DOHH2 (cell line): ENCODE measurements around the gene FBXO33.

ENCODE experiments used
- H3F3A ChIP-seq: fragments of 200-600 bp; sonication (generic), shearing (Covaris generic); 2 replicates; pipeline ENCODE4 v1.6.0; 2016; ENCODE audit warnings: antibody characterized with exemption, mild to moderate bottlenecking; ENCODE audit not compliant: control insufficient read depth, insufficient read depth
- H3K27ac ChIP-seq: fragments of 200-600 bp; sonication (generic); 2 replicates; pipeline ENCODE4 v1.5.1; 2014; ENCODE audit warnings: low read depth, mild to moderate bottlenecking, low read length, moderate library complexity
- H3K27me3 ChIP-seq: fragments of 200-600 bp; sonication (generic); 2 replicates; pipeline ENCODE4 v1.6.1; 2014; ENCODE audit warnings: mild to moderate bottlenecking, low read length, mixed read lengths; ENCODE audit not compliant: control insufficient read depth
- H3K36me3 ChIP-seq: fragments of 200-600 bp; sonication (generic); 2 replicates; pipeline ENCODE4 v1.6.1; 2014; ENCODE audit warnings: mild to moderate bottlenecking, low read length, moderate library complexity, mixed read lengths; ENCODE audit not compliant: control insufficient read depth
- H3K4me1 ChIP-seq: fragments of 200-600 bp; sonication (generic); 2 replicates; pipeline ENCODE4 v1.6.1; 2014; ENCODE audit warnings: mild to moderate bottlenecking, low read length, mixed read lengths; ENCODE audit not compliant: control insufficient read depth
- H3K4me2 ChIP-seq: fragments of 200-600 bp; sonication (generic); 2 replicates; pipeline ENCODE4 v1.6.0; 2014; ENCODE audit warnings: mild to moderate bottlenecking, low read length, moderate library complexity
- H3K4me3 ChIP-seq: fragments of 200-600 bp; sonication (generic); 2 replicates; pipeline ENCODE4 v1.5.1; 2014; ENCODE audit warnings: mild to moderate bottlenecking, low read length, mixed read lengths
- H3K79me2 ChIP-seq: fragments of 200-600 bp; sonication (generic); 2 replicates; pipeline ENCODE4 v1.6.1; 2014; ENCODE audit warnings: mild to moderate bottlenecking, low read length, mixed read lengths; ENCODE audit not compliant: control insufficient read depth
- H3K9me2 ChIP-seq: fragments of 200-600 bp; sonication (generic); replicated peaks from 2 replicates; pipeline ENCODE4 v1.6.1; 2014; ENCODE audit warnings: mild to moderate bottlenecking, low read length, mixed read lengths; ENCODE audit not compliant: control insufficient read depth
- H3K9me3 ChIP-seq: fragments of 200-600 bp; sonication (generic); 2 replicates; pipeline ENCODE4 v1.6.1; 2014; ENCODE audit warnings: antibody characterized with exemption, low read length, mixed read lengths; ENCODE audit not compliant: control insufficient read depth, insufficient read depth
- H4K20me1 ChIP-seq: fragments of 200-600 bp; sonication (generic); 2 replicates; pipeline ENCODE4 v1.6.0; 2014; ENCODE audit warnings: low read depth, mild to moderate bottlenecking, antibody characterized with exemption, low read length, moderate library complexity; ENCODE audit not compliant: control insufficient read depth, insufficient read depth
- EZH2phosphoT487 ChIP-seq: fragments of 200-600 bp; sonication (generic); IDR thresholded peaks from 2 replicates; pipeline ENCODE4 v1.6.1; 2017; ENCODE audit warnings: borderline replicate concordance, mild to moderate bottlenecking, antibody characterized with exemption, low read length, moderate library complexity, mixed read lengths
- TF ChIP-seq, protein P1 (sequence below): fragments of 200-600 bp; sonication (generic); IDR thresholded peaks from one replicate; pipeline ENCODE4 v1.5.1; 2014; ENCODE audit warnings: antibody characterized with exemption, mild to moderate bottlenecking, low read depth, low read length; ENCODE audit not compliant: poor library complexity, severe bottlenecking

The FBXO33 gene

DNA sequence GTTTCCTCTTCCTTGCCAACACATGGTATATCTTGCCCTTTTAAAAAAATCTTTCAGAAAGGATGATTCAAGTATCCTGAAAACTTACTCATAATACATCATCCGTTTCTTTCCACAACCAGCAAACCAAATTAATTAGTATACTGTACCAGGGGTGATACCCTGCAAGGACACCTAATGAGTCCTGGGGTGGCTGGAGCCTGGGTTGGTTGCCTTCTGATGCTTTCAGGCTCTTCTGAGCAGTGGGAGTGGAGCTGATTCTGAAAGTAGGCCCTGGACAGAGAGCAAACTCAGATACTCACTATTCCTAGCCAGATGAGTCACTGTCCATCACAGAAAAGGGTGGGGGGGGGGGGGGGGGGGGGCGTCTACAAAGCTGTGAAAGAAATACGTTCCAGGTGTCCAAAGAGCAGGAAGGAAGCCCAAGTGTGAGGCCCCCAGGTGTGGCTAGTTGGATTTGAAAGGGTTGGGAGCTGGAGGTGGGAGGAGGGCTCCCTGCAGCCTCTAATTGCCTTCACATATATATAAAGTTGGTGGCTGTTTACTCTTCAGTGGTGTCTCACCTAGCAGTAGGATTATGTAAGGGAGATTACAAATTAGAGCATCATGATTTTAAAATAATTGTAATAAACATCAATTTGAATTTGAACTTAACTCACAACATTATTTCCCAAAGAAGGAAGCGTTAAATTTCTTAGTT is 36.5 kb downstream of the FBXO33 start:
- Histone ChIP-seq H3K27me3 (no peaks in the 10 kb centered on the region), H3K4me2 (no peak overlapping the region), H3K9me2 (no peaks in the 10 kb centered on the region), H3F3A (no peaks in the 10 kb centered on the region; the same call in 1 of the 2 replicates), H3K27ac (no peak overlapping the region), H3K4me3 (no peak overlapping the region), H3K79me2 (no peaks in the 10 kb centered on the region), H4K20me1 (no peaks in the 10 kb centered on the region), H3K4me1 (no peaks in the 10 kb centered on the region), H3K9me3 (no peaks in the 10 kb centered on the region), H3K36me3 (peaks cover 31% of the 10 kb centered on the region)
- TF ChIP-seq EZH2phosphoT487 = no peak
- TF ChIP-seq, protein P1, sequence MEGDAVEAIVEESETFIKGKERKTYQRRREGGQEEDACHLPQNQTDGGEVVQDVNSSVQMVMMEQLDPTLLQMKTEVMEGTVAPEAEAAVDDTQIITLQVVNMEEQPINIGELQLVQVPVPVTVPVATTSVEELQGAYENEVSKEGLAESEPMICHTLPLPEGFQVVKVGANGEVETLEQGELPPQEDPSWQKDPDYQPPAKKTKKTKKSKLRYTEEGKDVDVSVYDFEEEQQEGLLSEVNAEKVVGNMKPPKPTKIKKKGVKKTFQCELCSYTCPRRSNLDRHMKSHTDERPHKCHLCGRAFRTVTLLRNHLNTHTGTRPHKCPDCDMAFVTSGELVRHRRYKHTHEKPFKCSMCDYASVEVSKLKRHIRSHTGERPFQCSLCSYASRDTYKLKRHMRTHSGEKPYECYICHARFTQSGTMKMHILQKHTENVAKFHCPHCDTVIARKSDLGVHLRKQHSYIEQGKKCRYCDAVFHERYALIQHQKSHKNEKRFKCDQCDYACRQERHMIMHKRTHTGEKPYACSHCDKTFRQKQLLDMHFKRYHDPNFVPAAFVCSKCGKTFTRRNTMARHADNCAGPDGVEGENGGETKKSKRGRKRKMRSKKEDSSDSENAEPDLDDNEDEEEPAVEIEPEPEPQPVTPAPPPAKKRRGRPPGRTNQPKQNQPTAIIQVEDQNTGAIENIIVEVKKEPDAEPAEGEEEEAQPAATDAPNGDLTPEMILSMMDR = no peak

DNA sequence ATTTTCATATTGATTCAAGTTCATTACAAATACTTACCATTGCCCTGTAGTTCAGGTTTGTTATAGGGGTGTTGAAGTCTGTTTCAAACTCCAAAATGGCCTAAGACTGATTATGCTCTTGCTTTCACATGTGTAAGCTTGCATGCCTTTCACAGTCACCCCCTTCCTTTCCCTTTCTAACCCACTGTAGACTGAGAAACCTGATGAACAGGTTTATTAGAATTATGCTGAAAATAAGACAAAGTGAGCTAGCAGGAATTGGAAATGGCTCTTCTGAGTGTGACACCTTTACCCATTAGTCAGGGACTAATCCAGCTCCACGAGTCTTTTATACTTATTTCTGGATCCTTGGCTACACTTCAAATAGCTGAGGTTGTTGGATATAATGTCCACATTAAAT is 38.9 kb downstream of the FBXO33 start:
- Histone ChIP-seq H4K20me1 (no peaks in the 10 kb centered on the region), H3K9me2 (no peaks in the 10 kb centered on the region), H3K27ac (no peak overlapping the region), H3F3A (no peaks in the 10 kb centered on the region; the same call in 1 of the 2 replicates), H3K36me3 (peaks cover 13% of the 10 kb centered on the region), H3K4me1 (no peaks in the 10 kb centered on the region), H3K27me3 (no peaks in the 10 kb centered on the region), H3K9me3 (no peaks in the 10 kb centered on the region), H3K79me2 (no peaks in the 10 kb centered on the region), H3K4me2 (no peak overlapping the region), H3K4me3 (no peak overlapping the region)
- no peak for TF ChIP-seq EZH2phosphoT487
- TF ChIP-seq, protein P1 = no peak

DNA sequence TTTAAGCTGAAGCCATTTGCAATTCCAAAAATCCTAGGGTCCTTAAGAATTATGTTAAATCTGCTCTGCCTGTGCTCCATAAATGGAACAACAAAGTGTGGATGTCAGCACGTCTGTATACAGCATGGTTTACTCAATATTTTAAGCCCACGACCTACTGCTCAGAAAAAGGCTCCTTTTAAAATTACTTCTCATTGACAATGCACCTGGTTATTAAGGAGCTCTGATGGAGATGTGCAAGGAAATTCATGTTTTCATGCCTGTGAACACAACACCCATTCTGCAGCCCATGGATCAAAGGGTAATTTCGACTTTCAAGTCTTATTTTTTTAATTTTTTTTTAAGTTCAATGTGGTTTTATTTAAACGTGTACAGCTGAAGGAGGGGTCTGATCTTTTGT is 48.1 kb downstream of the FBXO33 start:
- Histone ChIP-seq H4K20me1 (no peaks in the 10 kb centered on the region), H3K4me2 (no peak overlapping the region), H3F3A (no peaks in the 10 kb centered on the region), H3K27ac (no peak overlapping the region), H3K9me2 (no peaks in the 10 kb centered on the region), H3K4me1 (no peaks in the 10 kb centered on the region), H3K4me3 (no peak overlapping the region), H3K9me3 (no peaks in the 10 kb centered on the region), H3K79me2 (no peaks in the 10 kb centered on the region), H3K27me3 (no peaks in the 10 kb centered on the region), H3K36me3 (no peaks in the 10 kb centered on the region)
- TF ChIP-seq, protein P1 = no peak
- no peak for TF ChIP-seq EZH2phosphoT487
